HFFc6 (cell line): Measurements from ENCODE around the gene FLYWCH2. TPM values are rescaled to one million over a fixed set of nuclear protein-coding genes. Genes with fewer than 3 reads are reported as not detected.

Experiments
- DNase-seq: peaks from one replicate; pipeline ENCODE4 v3.0.0-alpha.2; 2018
- H3K27ac Mint-ChIP-seq: 2 replicates; pipeline ENCODE4 v1.8.0; 2020; ENCODE audit warnings: mild to moderate bottlenecking, mixed read lengths
- H3K27me3 Mint-ChIP-seq: 2 replicates; pipeline ENCODE4 v1.8.0; 2021; ENCODE audit warnings: mild to moderate bottlenecking, moderate library complexity, mixed read lengths; ENCODE audit not compliant: insufficient read depth
- H3K36me3 Mint-ChIP-seq: 2 replicates; pipeline ENCODE4 v1.8.0; 2021; ENCODE audit warnings: low read depth, mixed read lengths
- H3K4me1 Mint-ChIP-seq: 2 replicates; pipeline ENCODE4 v1.8.0; 2020; ENCODE audit warnings: low read depth, mixed read lengths
- H3K4me3 Mint-ChIP-seq: 2 replicates; pipeline ENCODE4 v1.8.0; 2020; ENCODE audit warnings: mild to moderate bottlenecking, moderate library complexity, mixed read lengths
- H3K9me3 Mint-ChIP-seq: 2 replicates; pipeline ENCODE4 v1.8.0; 2020; ENCODE audit warnings: mild to moderate bottlenecking, mixed read lengths
- total RNA-seq, 6 experiments: library from RNA; stranded (reverse); fragmentation: NEBNext Ultra II Directional; extraction: Animal tissue kit (Norgen Biotek cat#: 25700); gene quantifications; 2 replicates in 1 of 6; 3 replicates in 5 of 6; pipeline ENCODE4 v1.2.3, GENCODE V29; 2021
- TF ChIP-seq, protein P1 (sequence below): fragments of 200-600 bp; sonication (generic); IDR thresholded peaks from 2 replicates; pipeline ENCODE4 v1.5.0; 2021; ENCODE audit warnings: antibody characterized with exemption, mild to moderate bottlenecking

FLYWCH2 gene
- total RNA-seq, 6 experiments from 2014 or later = 24.5 to 29.3 (median 26.1) TPM

DNA sequence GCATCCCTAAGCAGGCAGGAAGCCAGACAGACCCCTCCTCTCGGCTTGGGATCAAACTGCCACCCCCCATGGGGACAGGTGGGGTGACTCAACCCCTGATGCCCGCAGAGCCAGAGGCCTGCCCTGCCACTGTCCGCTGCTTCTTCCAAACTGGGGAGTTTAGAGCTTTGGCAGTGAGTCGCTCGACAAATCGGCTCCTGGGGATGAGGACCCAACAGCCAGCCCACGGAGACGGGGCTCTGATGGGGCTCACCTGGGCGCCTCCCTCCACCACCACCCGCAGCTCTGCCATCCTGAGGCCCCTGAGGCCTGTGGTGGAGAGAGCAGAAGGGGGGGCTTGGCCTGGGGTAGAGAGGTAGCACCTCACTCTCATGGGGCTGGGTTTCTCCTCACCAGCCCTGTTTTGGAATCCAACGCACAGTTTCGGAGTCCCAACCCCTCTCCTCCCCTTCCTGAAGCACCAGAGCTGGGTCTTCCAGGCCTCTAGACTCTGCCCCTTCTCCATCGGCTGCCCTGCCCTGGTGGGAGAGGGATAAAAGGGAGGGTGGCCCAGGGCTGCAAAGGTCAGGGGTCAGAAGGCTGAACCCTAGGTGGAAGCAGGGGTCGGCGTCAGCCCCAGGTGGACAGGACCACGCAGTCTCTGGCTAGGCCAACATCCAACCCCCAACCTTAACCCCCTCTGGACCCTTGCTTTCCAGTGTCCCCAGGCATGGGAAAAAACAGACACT lies 30.8 kb upstream of the FLYWCH2 start:
- no peak for DNase-seq
- TF ChIP-seq, protein P1, sequence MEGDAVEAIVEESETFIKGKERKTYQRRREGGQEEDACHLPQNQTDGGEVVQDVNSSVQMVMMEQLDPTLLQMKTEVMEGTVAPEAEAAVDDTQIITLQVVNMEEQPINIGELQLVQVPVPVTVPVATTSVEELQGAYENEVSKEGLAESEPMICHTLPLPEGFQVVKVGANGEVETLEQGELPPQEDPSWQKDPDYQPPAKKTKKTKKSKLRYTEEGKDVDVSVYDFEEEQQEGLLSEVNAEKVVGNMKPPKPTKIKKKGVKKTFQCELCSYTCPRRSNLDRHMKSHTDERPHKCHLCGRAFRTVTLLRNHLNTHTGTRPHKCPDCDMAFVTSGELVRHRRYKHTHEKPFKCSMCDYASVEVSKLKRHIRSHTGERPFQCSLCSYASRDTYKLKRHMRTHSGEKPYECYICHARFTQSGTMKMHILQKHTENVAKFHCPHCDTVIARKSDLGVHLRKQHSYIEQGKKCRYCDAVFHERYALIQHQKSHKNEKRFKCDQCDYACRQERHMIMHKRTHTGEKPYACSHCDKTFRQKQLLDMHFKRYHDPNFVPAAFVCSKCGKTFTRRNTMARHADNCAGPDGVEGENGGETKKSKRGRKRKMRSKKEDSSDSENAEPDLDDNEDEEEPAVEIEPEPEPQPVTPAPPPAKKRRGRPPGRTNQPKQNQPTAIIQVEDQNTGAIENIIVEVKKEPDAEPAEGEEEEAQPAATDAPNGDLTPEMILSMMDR = no peak
- H3K9me3 Mint-ChIP-seq = peaks cover 13% of the 10 kb centered on the region
- H3K4me3 Mint-ChIP-seq = no peak overlapping the region
- peaks cover 12% of the 10 kb centered on the region for H3K27me3 Mint-ChIP-seq
- H3K4me1 Mint-ChIP-seq = peaks cover under 1% of the 10 kb centered on the region
- H3K36me3 Mint-ChIP-seq = peaks cover 9% of the 10 kb centered on the region
- H3K27ac Mint-ChIP-seq = no peak overlapping the region

DNA sequence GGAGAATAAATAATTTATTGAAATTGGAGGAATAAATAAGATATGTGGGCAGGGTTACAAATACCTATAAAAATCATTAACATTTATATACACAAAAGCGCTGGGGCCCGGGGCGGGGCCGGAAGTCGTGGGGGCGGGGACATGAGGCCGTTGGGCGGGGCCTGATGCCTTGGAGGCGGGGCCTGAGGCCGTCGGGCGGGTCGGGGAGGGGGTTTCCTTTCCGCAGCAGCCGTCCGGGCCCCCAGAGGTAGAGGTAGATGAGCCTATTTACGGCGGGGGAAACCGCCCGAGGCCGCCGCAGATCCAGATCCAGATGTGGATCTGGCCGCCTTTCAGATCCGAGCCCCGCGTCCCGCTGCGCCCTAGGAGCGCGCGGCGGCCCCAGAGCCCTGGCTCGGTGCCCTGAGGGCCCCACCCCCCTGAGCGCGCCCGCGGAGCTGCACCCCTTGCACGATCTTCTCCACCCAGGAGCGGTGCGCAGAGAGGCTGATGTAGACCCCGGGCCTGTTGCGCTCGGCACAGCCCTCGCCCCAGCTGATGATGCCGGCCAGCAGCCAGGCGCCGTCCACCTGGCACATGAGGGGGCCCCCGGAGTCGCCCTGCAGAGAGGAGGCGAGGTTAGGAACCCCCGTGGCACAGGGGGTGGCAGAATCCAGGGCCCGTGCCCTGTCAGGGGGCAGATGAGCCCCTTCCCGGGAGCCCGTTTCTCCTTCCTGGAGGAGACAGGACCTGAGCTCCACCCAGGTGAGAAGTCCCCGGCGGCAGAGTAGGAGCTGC lies 30.1 kb upstream of the FLYWCH2 start:
- TF ChIP-seq, protein P1 = no peak
- peaks cover 13% of the 10 kb centered on the region for H3K9me3 Mint-ChIP-seq
- peaks cover 6% of the 10 kb centered on the region for H3K4me1 Mint-ChIP-seq
- no peak overlapping the region for H3K27ac Mint-ChIP-seq
- H3K36me3 Mint-ChIP-seq = peaks cover 9% of the 10 kb centered on the region
- DNase-seq = no peak
- peaks cover 12% of the 10 kb centered on the region for H3K27me3 Mint-ChIP-seq
- no peak overlapping the region for H3K4me3 Mint-ChIP-seq

DNA sequence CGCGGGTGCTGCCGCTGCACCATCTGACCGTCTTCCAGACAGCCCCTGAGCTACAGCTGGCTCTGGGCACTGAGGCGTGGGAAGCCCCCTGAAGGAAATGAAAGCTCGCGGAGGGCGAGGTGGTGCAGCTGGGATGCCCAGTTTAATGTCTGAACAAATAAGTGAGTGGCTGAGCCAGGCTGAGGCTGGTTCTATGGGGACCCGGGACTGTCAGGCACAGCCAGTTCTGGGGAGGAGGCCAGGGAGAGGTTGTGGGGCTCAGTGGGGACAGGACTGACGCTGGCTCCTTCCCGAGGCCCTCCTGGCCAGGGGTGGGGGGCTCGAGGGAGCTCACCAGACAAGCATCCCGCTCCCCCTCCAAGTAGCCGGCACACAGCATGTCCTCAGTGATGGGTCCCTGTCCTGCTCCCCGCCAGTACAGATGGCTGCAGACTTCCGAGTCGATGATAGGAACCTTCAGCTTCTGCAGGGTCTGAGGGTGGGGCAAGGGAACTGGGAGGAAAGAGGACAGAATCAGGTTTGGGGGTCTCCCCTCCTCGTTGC lies 29.4 kb upstream of the FLYWCH2 start:
- Mint-ChIP-seq H3K9me3 (peaks cover 13% of the 10 kb centered on the region), H3K27ac (no peak overlapping the region), H3K4me1 (peaks cover 6% of the 10 kb centered on the region), H3K4me3 (no peak overlapping the region), H3K36me3 (peaks cover 9% of the 10 kb centered on the region), H3K27me3 (peaks cover 12% of the 10 kb centered on the region)
- no peak for DNase-seq
- TF ChIP-seq, protein P1 = no peak

DNA sequence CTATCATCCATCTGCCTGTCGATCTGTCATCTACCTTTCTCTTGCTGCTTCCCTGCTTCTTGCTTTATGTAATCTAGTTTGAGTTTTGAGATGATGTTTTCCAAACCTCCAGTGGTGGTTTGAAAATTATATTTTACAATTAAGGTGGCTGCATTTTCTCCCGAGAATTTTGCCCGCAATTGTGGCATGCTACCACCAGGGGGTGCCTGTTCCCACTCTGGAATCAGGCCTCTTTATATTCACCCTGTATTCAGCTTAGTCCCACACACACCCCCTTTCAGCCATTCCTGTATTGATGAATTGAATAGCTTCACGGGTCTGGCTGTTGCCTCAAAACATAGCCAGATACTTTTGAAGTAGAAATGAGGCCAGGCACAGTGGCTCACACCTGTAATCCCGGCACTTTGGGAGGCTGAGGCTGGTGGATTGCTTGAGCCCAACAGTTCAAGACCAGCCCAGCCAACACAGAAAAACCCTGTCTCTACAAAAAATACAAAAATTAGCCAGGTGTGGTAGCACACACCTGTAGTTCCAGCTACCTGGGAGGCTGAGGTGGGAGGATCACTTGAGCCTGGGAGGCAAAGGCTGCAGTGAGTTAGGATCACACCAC lies 28.2 kb upstream of the FLYWCH2 start:
- H3K4me3 Mint-ChIP-seq = no peak overlapping the region
- peaks cover 9% of the 10 kb centered on the region for H3K36me3 Mint-ChIP-seq
- DNase-seq = no peak
- peaks cover 7% of the 10 kb centered on the region for H3K27me3 Mint-ChIP-seq
- H3K9me3 Mint-ChIP-seq = peaks cover 13% of the 10 kb centered on the region
- peaks cover 6% of the 10 kb centered on the region for H3K4me1 Mint-ChIP-seq
- TF ChIP-seq, protein P1 = peak; percentile 82
- H3K27ac Mint-ChIP-seq = no peak overlapping the region

DNA sequence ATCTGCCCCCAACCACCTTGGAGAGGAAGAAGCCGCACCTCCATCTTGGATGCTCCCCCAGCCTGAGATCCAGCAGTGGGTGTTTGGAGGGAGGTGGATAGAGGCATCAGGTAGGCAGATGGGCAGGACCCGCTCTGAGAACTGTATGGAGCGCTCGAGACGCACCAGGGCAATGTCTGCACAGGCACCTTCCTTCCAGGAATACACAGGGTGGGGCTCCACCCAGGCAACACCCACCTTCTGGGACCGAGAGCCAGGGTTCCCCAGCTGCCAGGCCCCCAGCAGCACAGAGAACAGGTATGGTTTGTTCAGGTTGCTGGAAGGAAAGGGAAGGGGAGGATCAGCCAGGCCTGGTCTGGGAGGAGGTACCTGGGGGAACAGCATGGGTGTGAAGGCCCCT lies 27.5 kb upstream of the FLYWCH2 start:
- Mint-ChIP-seq H3K9me3 (peaks cover 13% of the 10 kb centered on the region), H3K4me3 (no peak overlapping the region), H3K27me3 (peaks cover 6% of the 10 kb centered on the region), H3K36me3 (peaks cover 9% of the 10 kb centered on the region), H3K27ac (no peak overlapping the region), H3K4me1 (peaks cover 6% of the 10 kb centered on the region)
- TF ChIP-seq, protein P1 = no peak
- DNase-seq = no peak
